CD4-positive, alpha-beta T cell (primary cell): ENCODE measurements around the gene ALDOA. TPM values are rescaled to one million over a fixed set of nuclear protein-coding genes. Genes with fewer than 3 reads are reported as not detected.
A peak's percentile ranks its signal among the peaks of the same experiment; 100 is the strongest.

Experiments used
- ATAC-seq: fragments of 200-7000 bp; cut with Tn5 transposase; one replicate; pipeline ENCODE4 v1.10.0; 2022; ENCODE audit warnings: mild to moderate bottlenecking; ENCODE audit not compliant: poor library complexity
- CTCF ChIA-PET: fragments of 350-600 bp; sonication (Branson Sonifier 250); formaldehyde crosslinking; loops from one replicate; lab custom pipeline; 2021; ENCODE audit warnings: antibody characterized with exemption, inconsistent platforms; lab: Charles Lee
- POLR2A ChIA-PET: fragments of 350-600 bp; sonication (Branson Sonifier 250); formaldehyde crosslinking; loops from one replicate; lab custom pipeline; 2021; ENCODE audit warnings: antibody characterized with exemption, inconsistent platforms; lab: Charles Lee
- DNase-seq, 14 experiments: peaks; one replicate each; pipeline ENCODE4 v3.0.0-alpha.2; 2013 to 2020; ENCODE audit warnings: mixed read lengths in 2 of 14
- H3K27ac ChIP-seq, 2 donors: one replicate each; pipeline versions ENCODE4 v1.5.1 to v1.7.0; 2013; ENCODE audit warnings: low read length in 2 of 2, low read depth in 1 of 2, mild to moderate bottlenecking in 1 of 2
- H3K27me3 ChIP-seq, 2 experiments: 1 replicate in 1 of 2; 2 replicates in 1 of 2; pipeline versions ENCODE4 v1.6.1 to v1.7.0; 2013; ENCODE audit warnings: low read length in 2 of 2, control low read depth in 1 of 2, mild to moderate bottlenecking in 1 of 2, moderate library complexity in 1 of 2; ENCODE audit not compliant: insufficient read depth in 2 of 2, control insufficient read depth in 1 of 2
- H3K36me3 ChIP-seq: one replicate; pipeline ENCODE4 v1.6.1; 2013; ENCODE audit warnings: low read length, control low read depth; ENCODE audit not compliant: insufficient read depth
- H3K4me1 ChIP-seq: one replicate; pipeline ENCODE4 v1.6.1; 2013; ENCODE audit warnings: low read length, control low read depth; ENCODE audit not compliant: insufficient read depth
- H3K4me3 ChIP-seq: one replicate; pipeline ENCODE4 v1.5.1; 2013; ENCODE audit warnings: mild to moderate bottlenecking, low read length, moderate library complexity
- H3K9me3 ChIP-seq, 2 experiments: 1 replicate in 1 of 2; 2 replicates in 1 of 2; pipeline versions ENCODE4 v1.6.1 to v1.7.0; 2013; ENCODE audit warnings: low read length in 2 of 2, mild to moderate bottlenecking in 2 of 2, control low read depth in 1 of 2, moderate library complexity in 1 of 2; ENCODE audit not compliant: control insufficient read depth in 1 of 2, insufficient read depth in 1 of 2
- H3K27ac Mint-ChIP-seq: one replicate; pipeline ENCODE4 v1.8.0; 2020; ENCODE audit warnings: mixed read lengths
- H3K27me3 Mint-ChIP-seq: one replicate; pipeline ENCODE4 v1.8.0; 2021; ENCODE audit warnings: mixed read lengths
- H3K36me3 Mint-ChIP-seq: one replicate; pipeline ENCODE4 v1.8.0; 2021; ENCODE audit warnings: low read depth, mixed read lengths
- H3K4me1 Mint-ChIP-seq: one replicate; pipeline ENCODE4 v1.8.0; 2021; ENCODE audit warnings: low read depth, mixed read lengths
- H3K4me3 Mint-ChIP-seq: one replicate; pipeline ENCODE4 v1.8.0; 2020; ENCODE audit warnings: mild to moderate bottlenecking, mixed read lengths
- H3K9me3 Mint-ChIP-seq: one replicate; pipeline ENCODE4 v1.8.0; 2020; ENCODE audit warnings: mixed read lengths
- intact Hi-C, 2 experiments: fragments of 100-400 bp; cut with DNase I in 1 of 2; cut with micrococcal nuclease in 1 of 2; formaldehyde crosslinking; loops; one replicate each; pipeline versions ENCODE4 v1.15.1 to v1.9.0; 2023 to 2025; cut with DNase I, micrococcal nuclease
- total RNA-seq, 174 experiments: library from RNA in 2 of 174; stranded (reverse) in 2 of 174; gene quantifications; one replicate each; pipeline ENCODE4 v1.2.3 and lab custom pipeline; 2021 to 2026
- TF ChIP-seq, protein P1 (sequence below): fragments of 200-600 bp; IDR thresholded peaks from one replicate; pipeline ENCODE4 v1.8.0; 2022; ENCODE audit warnings: antibody characterized with exemption, mild to moderate bottlenecking

ALDOA gene
- total RNA-seq, 2 experiments from 2014 or later: 390 to 396 TPM

DNA sequence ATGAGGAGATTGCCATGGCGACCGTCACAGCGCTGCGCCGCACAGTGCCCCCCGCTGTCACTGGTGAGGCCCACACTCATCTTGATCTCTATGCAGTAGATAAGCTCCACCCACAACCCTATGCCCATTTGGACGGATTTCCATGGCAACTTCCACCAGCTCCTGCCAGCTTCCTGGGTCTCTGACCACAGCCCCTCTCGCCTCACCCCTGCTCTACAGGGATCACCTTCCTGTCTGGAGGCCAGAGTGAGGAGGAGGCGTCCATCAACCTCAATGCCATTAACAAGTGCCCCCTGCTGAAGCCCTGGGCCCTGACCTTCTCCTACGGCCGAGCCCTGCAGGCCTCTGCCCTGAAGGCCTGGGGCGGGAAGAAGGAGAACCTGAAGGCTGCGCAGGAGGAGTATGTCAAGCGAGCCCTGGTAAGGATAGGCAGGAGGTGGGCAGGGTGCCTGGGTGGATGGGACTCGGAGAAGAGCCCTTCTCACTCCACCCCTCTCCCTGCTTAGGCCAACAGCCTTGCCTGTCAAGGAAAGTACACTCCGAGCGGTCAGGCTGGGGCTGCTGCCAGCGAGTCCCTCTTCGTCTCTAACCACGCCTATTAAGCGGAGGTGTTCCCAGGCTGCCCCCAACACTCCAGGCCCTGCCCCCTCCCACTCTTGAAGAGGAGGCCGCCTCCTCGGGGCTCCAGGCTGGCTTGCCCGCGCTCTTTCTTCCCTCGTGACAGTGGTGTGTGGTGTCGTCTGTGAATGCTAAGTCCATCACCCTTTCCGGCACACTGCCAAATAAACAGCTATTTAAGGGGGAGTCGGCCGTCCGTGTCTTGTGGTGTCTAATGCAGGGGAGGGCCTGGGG is 4.3 kb downstream of the ALDOA start:
- H3K4me3 Mint-ChIP-seq: peak overlapping the region; percentile 70
- no peak for ATAC-seq
- Histone ChIP-seq H3K27ac (peak overlapping the region in 1 of 2 donors; percentile 13), H3K4me3 (no peak overlapping the region), H3K9me3 (peaks cover 0 to 4% of the 10 kb centered on the region in 2 experiments), H3K4me1 (peaks cover 50% of the 10 kb centered on the region), H3K36me3 (peaks cover 59% of the 10 kb centered on the region), H3K27me3 (no peaks in the 10 kb centered on the region)
- H3K36me3 Mint-ChIP-seq: peaks cover 75% of the 10 kb centered on the region
- POLR2A ChIA-PET: interaction anchor here (1.0 to 7.2 kb wide), 2 partner anchors 22 kb away, joined by 3 to 118 read pairs; partner anchors contain the start of gene TBX6
- CTCF ChIA-PET: no interaction called here
- peak overlapping the region; percentile 61 for H3K27ac Mint-ChIP-seq
- DNase-seq: no peak
- TF ChIP-seq, protein P1, sequence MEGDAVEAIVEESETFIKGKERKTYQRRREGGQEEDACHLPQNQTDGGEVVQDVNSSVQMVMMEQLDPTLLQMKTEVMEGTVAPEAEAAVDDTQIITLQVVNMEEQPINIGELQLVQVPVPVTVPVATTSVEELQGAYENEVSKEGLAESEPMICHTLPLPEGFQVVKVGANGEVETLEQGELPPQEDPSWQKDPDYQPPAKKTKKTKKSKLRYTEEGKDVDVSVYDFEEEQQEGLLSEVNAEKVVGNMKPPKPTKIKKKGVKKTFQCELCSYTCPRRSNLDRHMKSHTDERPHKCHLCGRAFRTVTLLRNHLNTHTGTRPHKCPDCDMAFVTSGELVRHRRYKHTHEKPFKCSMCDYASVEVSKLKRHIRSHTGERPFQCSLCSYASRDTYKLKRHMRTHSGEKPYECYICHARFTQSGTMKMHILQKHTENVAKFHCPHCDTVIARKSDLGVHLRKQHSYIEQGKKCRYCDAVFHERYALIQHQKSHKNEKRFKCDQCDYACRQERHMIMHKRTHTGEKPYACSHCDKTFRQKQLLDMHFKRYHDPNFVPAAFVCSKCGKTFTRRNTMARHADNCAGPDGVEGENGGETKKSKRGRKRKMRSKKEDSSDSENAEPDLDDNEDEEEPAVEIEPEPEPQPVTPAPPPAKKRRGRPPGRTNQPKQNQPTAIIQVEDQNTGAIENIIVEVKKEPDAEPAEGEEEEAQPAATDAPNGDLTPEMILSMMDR: no peak
- no peaks in the 10 kb centered on the region for H3K27me3 Mint-ChIP-seq
- intact Hi-C loops: loop anchor here (5.0 to 10.0 kb wide), 6 partner anchors 45 to 565 kb away; partner anchors contain the start of genes GDPD3 (in 1 of the 2), MAZ (in 1 of the 2) and ZNF771 (in 1 of the 2)
- peaks cover 37% of the 10 kb centered on the region for H3K4me1 Mint-ChIP-seq
- no peaks in the 10 kb centered on the region for H3K9me3 Mint-ChIP-seq

DNA sequence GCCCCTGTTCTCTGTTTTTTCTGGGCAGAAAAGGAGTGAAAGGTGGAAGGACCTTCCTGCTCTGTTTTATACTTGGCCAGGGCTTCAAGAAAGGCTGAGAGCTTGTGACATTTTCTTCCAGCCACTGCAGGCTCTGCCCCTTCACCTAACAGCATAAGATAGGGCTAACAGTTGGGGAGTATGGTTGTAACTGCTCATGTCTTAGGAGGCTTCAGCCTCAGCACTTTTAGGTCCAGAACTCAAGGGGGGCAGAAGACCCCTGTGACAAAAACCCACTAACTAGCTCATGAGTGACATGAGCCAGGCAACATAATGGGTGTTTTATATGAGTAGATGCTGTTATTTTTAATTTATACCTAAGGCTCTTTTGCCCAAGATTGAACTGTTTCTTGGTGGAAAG is 4.9 kb downstream of the ALDOA start:
- Histone ChIP-seq H3K4me1 (peaks cover 56% of the 10 kb centered on the region), H3K4me3 (no peak overlapping the region), H3K9me3 (peaks cover 0 to 4% of the 10 kb centered on the region in 2 experiments), H3K27ac (no peak overlapping the region), H3K36me3 (peaks cover 59% of the 10 kb centered on the region), H3K27me3 (no peaks in the 10 kb centered on the region)
- DNase-seq (no peak), ATAC-seq (no peak)
- H3K4me1 Mint-ChIP-seq: peaks cover 42% of the 10 kb centered on the region
- intact Hi-C loops: loop anchor here in 1 of 2 experiments (10.0 kb wide), 1 partner anchor 434 kb away; no protein-coding TSS in a partner anchor
- H3K36me3 Mint-ChIP-seq: peaks cover 72% of the 10 kb centered on the region
- H3K27me3 Mint-ChIP-seq: no peaks in the 10 kb centered on the region
- peak overlapping the region; percentile 61 for H3K27ac Mint-ChIP-seq
- ChIA-PET CTCF (no interaction called here), POLR2A (interaction anchor here (1.0 kb wide), 1 partner anchor 21 kb away, joined by 3 read pairs; the partner anchor contains the start of gene TBX6)
- no peak overlapping the region for H3K4me3 Mint-ChIP-seq
- TF ChIP-seq, protein P1: no peak
- H3K9me3 Mint-ChIP-seq: no peaks in the 10 kb centered on the region

DNA sequence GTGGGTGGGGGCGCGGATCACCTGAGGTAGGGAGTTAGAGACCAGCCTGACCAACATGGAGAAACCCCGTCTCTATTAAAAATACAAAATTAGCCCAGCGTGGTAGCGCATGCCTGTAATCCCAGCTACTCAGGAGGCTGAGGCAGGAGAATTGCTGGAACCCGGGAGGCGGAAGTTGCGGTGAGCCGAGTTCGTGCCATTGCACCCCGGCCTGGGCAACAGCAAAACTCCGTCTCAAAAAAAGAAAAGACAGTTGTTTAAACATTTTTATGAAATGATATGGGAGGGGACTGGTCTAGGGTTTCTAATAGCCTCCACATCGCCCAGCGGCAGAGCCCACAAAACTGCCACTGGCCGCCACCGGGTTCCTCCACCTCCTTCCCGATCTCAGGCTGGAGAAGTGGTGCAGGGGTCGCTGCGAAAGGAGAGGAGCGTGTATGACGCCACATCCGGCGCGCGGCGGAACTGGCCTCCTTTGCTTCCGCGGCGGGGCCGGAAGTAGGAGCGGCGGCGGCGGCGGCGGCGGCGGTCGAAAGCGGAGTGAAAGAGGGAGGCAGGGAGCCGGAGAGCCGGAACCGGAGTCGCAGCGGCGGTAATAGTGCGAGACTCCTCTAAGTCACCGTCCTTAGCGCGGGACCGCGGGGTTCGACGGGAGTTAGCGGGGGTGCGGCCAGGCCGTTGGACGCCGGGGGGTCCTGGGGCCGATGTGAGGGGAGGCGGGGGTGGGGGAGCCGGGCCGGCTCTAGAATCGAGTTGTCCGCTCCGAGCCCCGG is 10.1 kb downstream of the ALDOA start, which contains the start of gene PPP4C:
Gene PPP4C, plus strand, starts transcription at position 492 of the 773 bp plus-strand sequence. CDS start 384 bp downstream, outside the sequence.
- ATAC-seq (peak; percentile 87), DNase-seq (peak; percentile 79 to 96 (median 86))
- intact Hi-C loops: loop anchor here (1.0 to 10.0 kb wide), 3 partner anchors 10 to 429 kb away; partner anchors contain the start of genes TBX6 (in 2 of the 2) and ALDOA (in 1 of the 2)
- TF ChIP-seq, protein P1: no peak
- H3K27me3 Mint-ChIP-seq: no peaks in the 10 kb centered on the region
- ChIA-PET POLR2A (interaction anchor here (0.7 to 6.1 kb wide), 7 partner anchors 9 to 374 kb away, joined by 3 to 73 read pairs (median 5); partner anchors contain the start of genes ALDOA, CORO1A, SEPTIN1 and TBX6), CTCF (interaction anchor here (1.0 to 3.5 kb wide), 2 partner anchors 17 to 618 kb away, joined by 3 to 24 read pairs; partner anchors contain the start of gene TBX6)
- Histone ChIP-seq H3K36me3 (peaks cover 45% of the 10 kb centered on the region), H3K4me1 (peaks cover 38% of the 10 kb centered on the region), H3K27ac (peak within 1 kb of the TSS; percentile 77 to 80), H3K9me3 (no peaks in the 10 kb centered on the region), H3K4me3 (peak within 1 kb of the TSS; percentile 98), H3K27me3 (no peaks in the 10 kb centered on the region)
- peak within 1 kb of the TSS; percentile 96 for H3K27ac Mint-ChIP-seq
- H3K9me3 Mint-ChIP-seq: no peaks in the 10 kb centered on the region
- H3K4me3 Mint-ChIP-seq: peak within 1 kb of the TSS; percentile 98
- H3K4me1 Mint-ChIP-seq: peaks cover 39% of the 10 kb centered on the region
- peaks cover 64% of the 10 kb centered on the region for H3K36me3 Mint-ChIP-seq
